Pancreas (tissue), 10 donors: ENCODE measurements around the gene NGB. TPM values are rescaled to one million over a fixed set of nuclear protein-coding genes. Genes with fewer than 3 reads are reported as not detected.

ENCODE experiments used
- ATAC-seq, 4 donors: fragments of 200-7000 bp; cut with Tn5 transposase; one replicate each; pipeline versions ENCODE4 v1.8.0 to v1.9.1; 2020; ENCODE audit warnings: mild to moderate bottlenecking in 4 of 4, moderate library complexity in 4 of 4
- DNase-seq, 6 donors: peaks; one replicate each; pipeline ENCODE4 v3.0.0-alpha.2; 2020
- FAIRE-seq: peaks from 2 replicates; lab custom pipeline; 2012; peaks lifted over from hg19 to GRCh38; lab: Jason Lieb, UNC
- H3K27ac ChIP-seq, 4 donors: fragments of 200-600 bp; sonication (generic); 1 replicate in 3 of 4; 2 replicates in 1 of 4; pipeline versions ENCODE4 v1.5.0 to v1.8.0; 2020
- H3K27me3 ChIP-seq, 4 donors: fragments of 200-600 bp; one replicate each; pipeline ENCODE4 v1.8.0; 2021
- H3K36me3 ChIP-seq, 3 donors: fragments of 200-600 bp; sonication (generic) in 1 of 3; one replicate each; pipeline versions ENCODE4 v1.5.0 to v1.8.0; 2020 to 2021
- H3K4me1 ChIP-seq, 3 donors: fragments of 200-600 bp; one replicate each; pipeline ENCODE4 v1.8.0; 2021
- H3K4me3 ChIP-seq, 4 donors: fragments of 200-600 bp; sonication (generic) in 2 of 4; one replicate each; pipeline versions ENCODE4 v1.5.0 to v1.8.0; 2020 to 2021
- H3K9me3 ChIP-seq, 4 donors: fragments of 200-600 bp; one replicate each; pipeline ENCODE4 v1.8.0; 2021
- CTCF ChIP-seq, 4 donors: fragments of 200-600 bp; sonication (generic) in 3 of 4; IDR thresholded peaks; one replicate each; pipeline versions ENCODE4 v1.5.0 to v1.8.0; 2021; ENCODE audit warnings: antibody characterized with exemption in 4 of 4
- WGBS, 2 donors: extraction: QIAGEN DNeasy Blood & Tissue Kit; methylation state at CpG; one replicate each; pipeline ENCODE4 v1.1.7; 2013; 5-methylcytosine and 5-hydroxymethylcytosine counted together
- intact Hi-C, 3 donors: fragments of 100-400 bp; cut with DNase I; formaldehyde crosslinking; loops; one replicate each; pipeline versions ENCODE4 v1.11.1 to v1.14.2; 2022
- polyA plus RNA-seq, 2 donors: library from polyadenylated mRNA; stranded (reverse); fragments of 200-250 nt; gene quantifications; one replicate each; pipeline ENCODE4 v1.2.3, GENCODE V29; 2013
- total RNA-seq, 6 donors: library from RNA; stranded (reverse); fragmentation: NEBNext Ultra II Directional in 4 of 6; extraction: Animal tissue kit (Norgen Biotek cat#: 25700) in 4 of 6; gene quantifications; one replicate each; pipeline versions ENCODE4 v1.2.1 to v1.2.4, GENCODE V29; 2021 to 2023
- donor health status: healthy with polysubstance abuse.
- donor health status: DM: no; HTN: no; CAD: no; lungs with moderate emphysema.
- donor health status: DM: no; HTN: no; CAD: no.
- donor health status: control.
- donor health status: control.
- donor health status: Bipolar disorder and iron deficiency.
- donor health status: DM: yes; HTN: yes; CAD: no.
- donor health status: DM: no; HTN: no; CAD: no.
- donor health status: DM: no; HTN: no; CAD: no.
- donor health status: DM: yes; HTN: yes; CAD: no.

The NGB gene
- total and polyA plus RNA-seq, 8 donors, result 0.13 to 3.4 (median 0.37) TPM; not detected in 3

GRCh38 chr14:77243853-77244252, 27.2 kb downstream of the NGB start:
- no peak for ATAC-seq

GRCh38 chr14:77242752-77243151, 28.3 kb downstream of the NGB start:
- Histone ChIP-seq H3K36me3 (no peaks in the 10 kb centered on the region), H3K4me3 (no peak overlapping the region), H3K4me1 (no peaks in the 10 kb centered on the region), H3K9me3 (no peaks in the 10 kb centered on the region), H3K27me3 (no peaks in the 10 kb centered on the region), H3K27ac (no peak overlapping the region)
- peak in 1 of 6 donors; percentile 20 for DNase-seq
- no peak for FAIRE-seq
- intact Hi-C loops, result no loop called here
- ATAC-seq, result no peak
- TF ChIP-seq CTCF (IDR thresholded peaks at IDR 0.05), result no peak
- WGBS, 2 donors, result 79 to 87% methylated on average over 11 to 12 of the region's 12 CpGs

More at GRCh38 chr14:77243853-77244252, 27.2 kb downstream of the NGB start:
- peak in 1 of 6 donors; percentile 26 for DNase-seq
- H3K4me3 ChIP-seq, result no peak overlapping the region
- H3K27me3 ChIP-seq, result no peaks in the 10 kb centered on the region
- H3K4me1 ChIP-seq, result no peaks in the 10 kb centered on the region
- H3K27ac ChIP-seq, result no peak overlapping the region
- H3K9me3 ChIP-seq, result no peaks in the 10 kb centered on the region
- 83 to 87% methylated on average over 4 of the region's 4 CpGs for WGBS, 2 donors
- FAIRE-seq, result no peak
- no peaks in the 10 kb centered on the region for H3K36me3 ChIP-seq
- intact Hi-C loops, result no loop called here
- no peak for TF ChIP-seq CTCF (IDR thresholded peaks at IDR 0.05)

- Histone ChIP-seq H3K27ac (no peak overlapping the region), H3K9me3 (no peaks in the 10 kb centered on the region), H3K36me3 (no peaks in the 10 kb centered on the region), H3K4me3 (no peak overlapping the region), H3K4me1 (no peaks in the 10 kb centered on the region), H3K27me3 (no peaks in the 10 kb centered on the region)
- 63 to 83% methylated on average over 2 of the region's 2 CpGs for WGBS, 2 donors
- no peak for FAIRE-seq
- intact Hi-C loops, result no loop called here
- DNase-seq, result no peak
- TF ChIP-seq CTCF (IDR thresholded peaks at IDR 0.05), result no peak
- ATAC-seq, result no peak
Observed at GRCh38 chr14:77241955-77242354, 29.1 kb downstream of the NGB start.

GRCh38 chr14:77240336-77240915, 30.6 kb downstream of the NGB start:
- Histone ChIP-seq H3K4me1 (no peaks in the 10 kb centered on the region), H3K9me3 (no peaks in the 10 kb centered on the region), H3K27ac (no peak overlapping the region), H3K36me3 (no peaks in the 10 kb centered on the region), H3K27me3 (no peaks in the 10 kb centered on the region), H3K4me3 (no peak overlapping the region)
- TF ChIP-seq CTCF (IDR thresholded peaks at IDR 0.05), result no peak
- ATAC-seq (no peak), FAIRE-seq (no peak), DNase-seq (no peak)
- WGBS, 2 donors, result 84 to 89% methylated on average over 14 to 15 of the region's 15 CpGs
- intact Hi-C loops, result no loop called here

GRCh38 chr14:77239412-77239811, 31.6 kb downstream of the NGB start:
- peak in 1 of 6 donors; percentile 50 for DNase-seq
- intact Hi-C loops, result no loop called here
- no peak for TF ChIP-seq CTCF (IDR thresholded peaks at IDR 0.05)

More at GRCh38 chr14:77239412-77239811, 31.6 kb downstream of the NGB start:
- no peak overlapping the region for H3K4me3 ChIP-seq
- H3K9me3 ChIP-seq, result no peaks in the 10 kb centered on the region
- no peaks in the 10 kb centered on the region for H3K36me3 ChIP-seq
- H3K27ac ChIP-seq, result no peak overlapping the region
- no peaks in the 10 kb centered on the region for H3K27me3 ChIP-seq
- no peak for FAIRE-seq
- no peak for ATAC-seq
- H3K4me1 ChIP-seq, result no peaks in the 10 kb centered on the region
- WGBS, 2 donors, result 89 to 90% methylated on average over 13 to 16 of the region's 16 CpGs
